AG09319 (cell line): ENCODE results near the gene DDX6.
"Not testable (repeated sequence)": the region's sequence is repeated elsewhere in the genome, so short reads cannot be mapped to it uniquely, and the experiment has no call there.

ENCODE experiments used
- DNase-seq: peaks from one replicate; pipeline ENCODE4 v3.0.0-alpha.2; 2010; ENCODE audit warnings: low read depth; ENCODE audit errors: extremely low read depth
- TF ChIP-seq, protein P1 (sequence below): IDR thresholded peaks from 2 replicates; pipeline ENCODE4 v1.5.1; 2011; ENCODE audit warnings: low read depth, mild to moderate bottlenecking, inconsistent platforms, low read length, moderate library complexity

The DDX6 gene

DNA sequence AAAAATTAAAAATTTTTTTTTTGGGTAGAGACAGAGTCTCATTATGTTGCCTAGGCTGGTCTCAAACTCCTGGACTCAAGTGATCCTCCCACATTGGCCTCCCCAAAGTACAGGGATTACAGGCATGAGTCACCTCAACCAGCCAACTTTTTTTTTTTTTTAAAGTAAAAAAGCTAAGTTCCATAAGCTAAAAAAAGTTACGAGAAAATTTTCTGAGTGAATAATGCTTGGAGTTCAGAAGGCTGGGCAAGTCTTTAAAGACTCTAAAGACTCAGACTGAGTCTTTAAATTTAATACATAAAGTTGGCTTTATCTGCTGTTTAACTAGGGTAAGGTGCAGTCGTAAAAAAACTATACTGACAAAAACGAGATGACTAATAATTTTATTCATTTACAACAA is 5.6 kb downstream of the DDX6 start:
- DNase-seq, result no peak
- TF ChIP-seq, protein P1, sequence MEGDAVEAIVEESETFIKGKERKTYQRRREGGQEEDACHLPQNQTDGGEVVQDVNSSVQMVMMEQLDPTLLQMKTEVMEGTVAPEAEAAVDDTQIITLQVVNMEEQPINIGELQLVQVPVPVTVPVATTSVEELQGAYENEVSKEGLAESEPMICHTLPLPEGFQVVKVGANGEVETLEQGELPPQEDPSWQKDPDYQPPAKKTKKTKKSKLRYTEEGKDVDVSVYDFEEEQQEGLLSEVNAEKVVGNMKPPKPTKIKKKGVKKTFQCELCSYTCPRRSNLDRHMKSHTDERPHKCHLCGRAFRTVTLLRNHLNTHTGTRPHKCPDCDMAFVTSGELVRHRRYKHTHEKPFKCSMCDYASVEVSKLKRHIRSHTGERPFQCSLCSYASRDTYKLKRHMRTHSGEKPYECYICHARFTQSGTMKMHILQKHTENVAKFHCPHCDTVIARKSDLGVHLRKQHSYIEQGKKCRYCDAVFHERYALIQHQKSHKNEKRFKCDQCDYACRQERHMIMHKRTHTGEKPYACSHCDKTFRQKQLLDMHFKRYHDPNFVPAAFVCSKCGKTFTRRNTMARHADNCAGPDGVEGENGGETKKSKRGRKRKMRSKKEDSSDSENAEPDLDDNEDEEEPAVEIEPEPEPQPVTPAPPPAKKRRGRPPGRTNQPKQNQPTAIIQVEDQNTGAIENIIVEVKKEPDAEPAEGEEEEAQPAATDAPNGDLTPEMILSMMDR, result no peak

DNA sequence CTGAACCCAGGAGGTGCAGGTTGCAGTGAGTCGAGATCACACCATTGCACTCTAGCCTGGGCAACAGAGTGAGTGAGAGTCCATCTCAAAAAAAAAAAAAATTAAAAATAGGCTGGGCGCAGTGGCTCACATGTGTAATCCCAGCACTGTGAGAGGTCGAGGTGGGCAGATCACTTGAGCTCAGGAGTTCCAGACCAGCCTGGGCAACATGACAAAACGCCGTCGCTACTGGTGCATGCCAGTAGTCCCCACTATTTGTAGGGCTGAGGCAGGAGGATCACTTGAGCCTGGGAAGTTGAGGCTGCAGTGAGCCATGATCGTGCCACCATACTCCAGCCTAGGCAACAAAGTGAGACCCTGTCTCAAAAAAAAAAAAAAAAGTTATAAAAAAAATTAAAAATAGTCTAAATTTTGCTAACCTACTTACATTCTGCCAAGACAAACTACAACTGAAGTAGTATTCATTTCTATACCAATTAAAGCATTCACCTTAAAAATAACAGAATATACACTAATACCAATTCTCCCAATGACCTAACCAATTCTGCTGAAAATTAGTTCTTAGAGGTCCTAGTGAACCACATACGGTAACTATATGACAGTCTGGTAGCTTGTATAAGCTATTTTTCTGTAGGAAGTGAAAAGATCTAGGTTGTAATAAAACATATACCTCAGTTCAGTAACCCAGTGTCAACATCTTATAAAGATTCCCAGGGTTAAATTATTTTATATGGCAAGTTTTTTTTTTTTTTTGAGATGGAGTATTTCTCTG is 7.1 kb downstream of the DDX6 start:
- no peak for DNase-seq
- TF ChIP-seq, protein P1, result no peak

DNA sequence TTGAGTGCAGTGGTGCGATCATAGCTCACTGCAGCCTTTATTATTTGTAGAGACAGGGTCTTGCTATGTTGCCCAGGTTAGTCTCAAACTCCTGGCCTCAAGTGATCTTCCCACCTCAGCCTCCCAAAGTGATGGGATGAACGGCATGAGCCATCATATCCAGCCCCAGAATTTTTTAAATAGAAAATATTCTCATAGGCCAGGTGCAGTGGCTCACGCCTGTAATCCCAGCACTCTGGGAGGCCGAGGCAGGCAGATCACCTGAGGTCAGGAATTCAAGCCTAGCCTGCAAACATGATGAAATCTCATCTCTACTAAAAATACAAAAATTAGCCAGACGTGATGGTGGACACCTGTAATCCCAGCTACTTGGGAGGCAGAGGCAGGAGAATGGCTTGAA is 7.6 kb downstream of the DDX6 start:
- DNase-seq, result not testable (repeated sequence)

DNA sequence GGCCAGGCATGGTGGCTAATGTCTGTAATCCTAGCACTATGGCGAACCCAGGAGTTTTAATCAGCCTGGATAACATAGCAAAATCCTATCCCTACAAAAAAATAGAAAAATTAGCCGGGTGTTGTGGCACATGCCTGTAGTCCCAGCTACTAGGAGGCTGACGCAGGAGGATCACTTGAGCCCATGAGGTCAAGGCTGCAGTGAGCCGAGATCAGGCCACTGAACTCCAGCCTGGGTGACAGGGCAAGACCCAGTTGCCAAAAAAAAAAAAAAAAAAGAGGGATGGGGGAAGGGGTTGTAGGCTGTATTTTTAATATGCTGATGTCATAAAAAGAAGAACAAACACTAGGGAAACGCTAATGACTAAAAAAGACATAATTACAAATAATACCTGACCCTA is 12.1 kb downstream of the DDX6 start:
- TF ChIP-seq, protein P1, result no peak
- DNase-seq, result no peak

DNA sequence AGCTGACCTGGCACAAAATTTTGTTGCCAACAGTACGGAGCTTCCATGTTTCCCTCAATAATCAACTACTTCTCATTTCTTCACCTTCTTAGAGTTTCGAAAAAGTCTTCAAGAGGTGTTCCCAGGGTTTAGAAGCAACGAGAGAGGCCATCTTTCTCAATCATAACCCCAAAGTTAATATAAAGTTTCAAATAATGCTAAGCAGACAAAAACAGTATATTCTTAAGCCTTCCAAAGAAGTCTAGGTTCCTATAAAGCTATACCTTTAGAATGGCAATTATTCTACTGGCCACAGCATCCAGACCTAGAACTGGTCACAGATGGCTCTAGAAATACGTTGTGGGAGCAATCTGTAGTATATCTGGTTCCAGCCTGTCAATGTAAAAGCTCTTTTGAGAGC is 16.9 kb downstream of the DDX6 start:
- TF ChIP-seq, protein P1, result no peak
- DNase-seq, result no peak

DNA sequence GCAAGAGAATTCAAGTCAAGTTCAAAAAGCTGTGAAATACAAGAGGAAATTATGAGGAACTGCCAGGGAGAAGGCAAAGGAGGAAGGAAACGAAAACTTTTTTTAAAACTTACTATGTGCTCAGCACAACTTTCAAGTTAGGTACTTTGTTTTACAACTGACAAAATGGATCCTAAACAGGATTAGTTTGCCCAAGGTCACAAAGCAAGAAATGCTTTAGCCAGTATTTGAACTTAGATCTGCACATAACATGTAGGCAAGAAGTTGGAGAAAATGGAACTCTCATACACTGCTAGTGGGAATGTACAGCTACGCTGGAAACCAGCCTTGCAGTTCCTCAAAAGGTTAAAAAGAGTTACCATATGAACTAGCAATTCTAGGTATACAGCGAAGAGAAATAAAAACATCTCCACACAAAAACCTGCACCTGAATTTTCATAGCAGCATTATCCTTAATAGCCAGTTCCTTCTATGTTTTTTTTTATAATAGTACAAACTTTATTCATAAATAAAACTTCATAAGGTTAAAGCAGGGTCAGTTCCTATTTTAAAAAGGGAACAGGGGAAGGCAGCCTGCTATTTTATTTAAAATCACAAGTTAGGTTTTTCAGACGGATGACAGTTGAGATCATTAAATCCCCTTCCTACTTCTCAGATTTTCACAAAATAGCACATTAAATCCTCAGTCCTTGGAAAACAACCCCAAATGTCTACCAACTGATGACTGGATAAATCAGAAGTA is 19.2 kb downstream of the DDX6 start:
- TF ChIP-seq, protein P1, result no peak
- no peak for DNase-seq

DNA sequence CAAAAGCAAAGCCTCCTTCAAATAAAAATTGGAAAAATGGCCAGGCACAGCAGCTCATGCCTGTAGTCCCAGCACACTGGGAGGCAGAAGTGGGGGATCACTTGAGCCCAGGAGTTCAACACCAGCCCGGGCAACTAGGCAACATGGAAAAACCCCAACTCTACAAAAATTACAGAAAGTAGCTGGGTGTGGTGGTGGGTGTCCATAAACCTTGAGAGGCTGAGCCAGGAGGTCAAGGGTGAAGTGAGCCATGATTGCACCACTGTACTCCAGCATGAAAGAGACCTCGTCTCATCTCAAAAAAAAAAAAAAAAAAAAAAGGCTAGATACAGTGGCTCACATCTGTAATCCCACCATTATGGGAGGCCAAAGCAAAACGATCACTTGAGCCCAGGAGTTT is 22.3 kb downstream of the DDX6 start:
- TF ChIP-seq, protein P1, result no peak
- DNase-seq, result no peak
